Activated CD4-positive, CD25-positive, alpha-beta regulatory T cell treated with anti-CD3 and anti-CD28 coated beads, Interleukin-2, amount 50 U/mL, for 16 hours (primary cell): ENCODE data around the gene OPCML.

ENCODE experiments used
- DNase-seq: peaks from one replicate; pipeline ENCODE4 v3.0.0-alpha.2; 2020; ENCODE audit warnings: low read depth, low spot score

The OPCML gene

DNA sequence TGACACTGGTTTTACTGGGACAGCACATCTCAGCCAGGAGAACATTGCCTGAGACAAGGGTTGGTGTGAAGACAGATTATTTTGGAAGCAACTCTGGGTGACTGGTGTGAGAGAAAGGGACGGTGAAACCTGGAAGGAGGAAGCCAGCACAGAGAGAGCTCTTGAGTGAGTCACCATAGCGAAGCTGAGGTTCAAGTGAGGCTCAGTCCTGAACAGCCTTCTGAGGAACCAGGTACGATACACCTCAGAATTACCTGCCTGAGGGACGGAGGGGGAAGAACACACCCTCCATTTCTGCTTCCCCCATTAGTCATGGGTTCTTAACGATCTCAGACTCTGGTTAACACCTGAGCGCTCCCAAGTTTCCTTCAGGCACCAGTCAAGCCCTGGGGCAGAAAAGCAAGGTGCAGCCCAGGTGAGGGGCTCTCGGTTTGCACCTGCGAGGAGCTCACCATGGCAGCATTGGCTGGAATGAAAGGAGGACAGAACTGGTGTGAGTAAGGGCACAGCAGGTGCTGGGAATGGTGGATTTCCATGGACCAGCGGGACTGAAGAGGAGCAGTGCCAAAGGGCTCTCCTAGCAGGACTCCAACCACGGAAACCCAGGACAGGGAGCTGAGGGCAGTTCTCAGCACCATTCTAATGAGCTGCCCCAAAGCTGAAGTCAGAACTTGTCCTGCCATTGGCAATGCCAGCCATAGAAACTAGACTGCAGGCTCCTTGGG is 459.3 kb downstream of the OPCML start:
- no peak for DNase-seq

DNA sequence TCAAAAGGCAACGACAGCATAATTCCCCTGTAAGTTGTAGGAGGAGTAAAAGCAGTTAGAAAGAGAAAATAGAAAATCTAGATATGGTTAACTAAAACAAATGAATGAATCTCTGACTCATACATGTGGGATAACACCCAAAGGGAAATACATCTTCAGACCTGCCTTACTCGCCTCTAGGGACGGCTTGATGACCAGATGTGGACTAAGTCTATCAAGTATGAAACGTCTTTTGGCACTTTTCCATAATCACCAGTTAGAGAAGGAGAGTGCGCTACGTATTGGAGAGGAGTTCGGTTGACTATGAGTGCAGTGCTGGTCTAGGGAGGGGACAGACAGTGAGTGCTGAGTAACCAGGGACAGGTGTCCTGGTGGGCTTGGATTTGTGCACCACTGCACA is 459.9 kb downstream of the OPCML start:
- DNase-seq = no peak

DNA sequence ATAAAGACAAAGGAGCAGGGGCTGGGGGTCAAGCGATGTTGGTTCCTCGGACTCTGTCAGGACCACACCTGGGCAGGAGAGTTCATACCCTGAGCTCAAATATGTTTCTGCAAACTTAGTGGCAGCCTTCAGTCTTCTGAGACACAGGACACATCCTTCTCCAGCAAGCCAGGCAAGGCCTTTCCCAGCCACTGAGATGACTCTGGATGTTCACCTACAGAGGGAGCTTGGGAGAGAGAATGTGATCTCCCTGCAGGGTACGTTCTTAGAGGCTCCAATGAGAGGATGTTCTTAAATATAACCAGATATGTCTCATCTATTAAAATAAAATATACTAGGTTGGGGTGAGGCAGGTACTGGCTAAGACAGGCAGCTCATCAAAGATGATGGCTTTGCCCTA is 461.5 kb downstream of the OPCML start:
- DNase-seq = no peak

DNA sequence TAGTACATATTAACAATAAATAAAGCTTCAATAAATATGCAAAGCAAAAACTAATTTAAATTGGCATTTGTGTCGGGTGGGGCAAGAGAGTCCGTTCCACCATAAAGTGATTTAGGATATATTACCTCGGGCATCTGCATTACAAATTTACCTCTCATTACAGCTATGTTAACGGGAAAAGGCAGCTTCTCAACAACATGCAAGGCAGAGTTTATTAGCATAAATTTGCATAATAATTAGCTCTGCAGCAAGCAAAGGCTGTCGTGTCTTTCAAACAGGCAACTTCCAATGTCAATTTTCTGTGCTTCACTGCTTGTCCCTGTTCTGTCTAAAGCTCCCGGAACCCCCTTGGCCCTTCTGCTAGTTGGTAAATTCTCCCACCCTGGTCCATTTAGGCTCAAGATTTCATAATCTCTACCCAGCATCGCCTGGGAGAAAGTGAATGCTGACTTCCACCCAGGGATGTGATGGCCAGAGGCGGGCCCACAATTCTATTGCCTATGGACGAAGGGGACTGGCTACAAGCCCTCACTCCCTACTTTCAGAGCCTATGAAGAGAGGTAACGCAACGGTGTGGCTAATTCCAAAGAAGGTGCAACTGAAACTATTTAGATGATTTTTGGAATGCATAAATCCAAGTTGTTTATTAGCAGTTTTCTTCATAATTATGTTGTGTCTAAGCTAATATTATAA is 462.1 kb downstream of the OPCML start:
- DNase-seq = no peak

DNA sequence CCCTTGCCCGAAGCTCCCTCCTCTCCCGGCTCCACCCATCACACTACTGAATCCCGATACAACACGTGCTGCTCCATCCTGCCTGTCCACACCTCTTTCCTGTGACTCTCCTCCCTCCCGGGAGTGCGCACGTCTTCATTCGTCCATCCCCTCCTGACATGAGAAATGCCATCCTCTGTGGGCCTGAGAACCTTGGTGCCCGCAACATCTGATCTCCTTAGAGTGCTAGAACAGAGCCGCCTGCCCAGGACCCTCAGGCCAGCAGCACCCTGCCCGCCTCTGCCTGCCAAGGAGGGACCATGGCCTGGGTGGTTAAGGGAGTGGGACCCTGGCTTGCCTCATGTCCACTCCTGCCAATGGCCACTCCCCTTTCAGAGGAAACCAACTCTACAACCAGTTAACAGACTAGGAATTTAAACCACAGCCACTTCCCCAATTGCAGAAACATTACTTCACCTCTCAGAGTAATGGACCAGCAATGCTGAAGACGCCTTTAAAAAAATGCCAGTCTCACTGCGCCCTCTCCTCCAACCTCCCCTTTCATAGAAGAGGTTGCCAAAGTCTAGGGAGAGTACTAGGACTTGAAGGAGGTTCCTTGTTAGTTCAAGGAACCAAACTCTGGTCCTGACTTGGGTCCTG is 466.3 kb downstream of the OPCML start:
- DNase-seq = no peak

DNA sequence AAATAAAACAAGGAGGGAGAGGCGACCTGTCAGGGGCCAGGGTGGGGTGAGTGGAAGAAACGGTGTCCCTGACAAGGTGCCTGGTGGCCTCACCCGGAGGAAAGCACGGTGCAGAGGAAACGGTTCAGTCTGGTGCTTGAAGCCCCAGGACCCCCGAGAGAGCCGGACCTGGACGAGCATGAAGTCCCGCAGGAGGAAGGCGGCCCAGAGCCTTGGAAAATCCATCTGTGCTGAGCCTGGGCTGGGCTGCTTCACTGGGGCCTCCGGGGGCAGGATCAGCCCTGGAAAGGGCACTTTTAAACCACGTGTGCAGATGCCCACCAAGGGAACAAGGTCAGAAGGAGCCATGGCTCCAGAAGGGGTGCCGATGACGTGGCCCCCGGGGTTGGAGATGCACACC is 467.3 kb downstream of the OPCML start:
- DNase-seq = no peak

DNA sequence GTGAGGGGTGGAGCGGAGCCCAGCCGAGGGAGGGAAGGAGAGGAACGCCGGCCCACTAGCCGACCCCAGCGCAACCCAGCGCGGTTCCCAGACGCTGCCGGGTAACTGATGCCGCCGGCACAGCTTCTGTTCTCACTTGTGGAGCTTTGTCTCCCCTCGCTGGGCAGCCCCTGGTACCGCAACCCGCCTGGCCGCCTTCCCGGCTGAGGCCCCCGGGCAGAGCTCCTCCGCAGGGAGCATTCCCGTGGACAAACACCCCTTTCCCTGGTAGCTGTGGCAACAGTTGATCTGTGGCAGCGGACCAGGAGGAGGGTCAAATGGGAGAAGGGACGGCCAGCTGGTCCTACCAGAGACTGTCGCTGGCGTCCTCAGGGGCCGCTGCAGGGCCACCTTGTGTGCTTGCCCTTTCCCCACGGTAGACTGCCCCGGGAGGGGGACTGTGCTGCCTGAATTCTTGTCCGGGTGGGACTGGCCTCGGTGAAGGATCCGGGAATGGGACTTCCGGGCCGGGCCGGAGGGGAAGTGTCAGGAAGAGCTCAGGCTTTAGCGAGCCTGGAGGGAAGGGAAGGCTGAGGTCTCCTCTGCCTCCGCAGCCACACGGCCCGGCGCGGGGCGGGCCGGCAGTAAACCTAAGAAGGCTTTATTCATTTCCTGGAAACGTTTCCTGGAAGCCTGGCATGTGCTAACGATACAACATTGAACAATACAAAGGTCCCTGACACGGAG is 468.0 kb downstream of the OPCML start:
- DNase-seq = no peak

DNA sequence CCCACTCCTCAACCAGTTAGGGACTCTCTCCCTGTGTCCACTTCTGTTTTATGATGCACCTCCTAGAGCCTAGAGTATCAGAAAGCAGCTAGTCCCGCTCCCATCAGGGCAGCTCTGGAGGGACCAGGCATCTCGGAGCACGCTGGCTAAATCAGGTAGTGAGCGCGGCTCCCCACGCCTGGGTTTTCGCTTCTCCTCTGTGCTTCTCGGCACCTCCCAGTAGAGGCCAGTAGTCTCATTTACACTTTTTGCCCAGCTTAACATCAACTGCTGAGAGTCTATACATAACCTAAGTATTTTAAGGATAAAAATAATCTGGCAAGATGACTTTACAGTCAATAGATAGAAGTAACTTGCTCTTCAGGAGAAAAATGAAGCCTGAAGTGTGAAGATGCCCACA is 473.8 kb downstream of the OPCML start:
- no peak for DNase-seq

DNA sequence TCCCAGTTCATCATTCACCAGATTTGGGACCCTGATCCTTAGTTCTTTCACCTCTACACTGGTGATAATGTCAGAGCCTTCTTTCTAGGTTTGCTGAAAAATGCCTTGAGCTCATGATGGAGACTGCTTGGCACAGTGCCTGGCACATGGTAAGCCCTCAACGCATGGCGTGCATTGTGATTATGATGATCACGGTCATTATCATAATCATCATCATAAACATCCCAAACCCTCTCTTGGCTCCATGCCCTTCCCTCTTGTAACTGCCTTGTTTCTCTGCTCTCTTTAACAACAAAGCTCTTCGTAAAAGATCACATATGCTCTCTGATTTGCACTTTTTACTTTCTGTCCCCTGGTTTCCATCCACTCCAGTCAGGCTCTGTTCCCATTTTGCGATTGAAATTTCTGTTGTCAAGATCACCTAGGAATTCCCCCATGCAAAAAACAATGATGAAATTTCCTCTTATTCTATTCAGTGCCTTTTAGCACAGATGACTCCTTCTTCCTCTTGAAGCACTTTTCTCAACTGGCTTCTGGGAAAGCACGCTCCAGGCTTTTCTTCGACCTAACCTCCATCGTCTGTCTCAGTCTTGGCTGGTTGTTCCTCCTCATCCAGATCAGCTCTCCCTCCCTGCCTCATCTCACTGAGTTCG is 479.1 kb downstream of the OPCML start:
- no peak for DNase-seq

DNA sequence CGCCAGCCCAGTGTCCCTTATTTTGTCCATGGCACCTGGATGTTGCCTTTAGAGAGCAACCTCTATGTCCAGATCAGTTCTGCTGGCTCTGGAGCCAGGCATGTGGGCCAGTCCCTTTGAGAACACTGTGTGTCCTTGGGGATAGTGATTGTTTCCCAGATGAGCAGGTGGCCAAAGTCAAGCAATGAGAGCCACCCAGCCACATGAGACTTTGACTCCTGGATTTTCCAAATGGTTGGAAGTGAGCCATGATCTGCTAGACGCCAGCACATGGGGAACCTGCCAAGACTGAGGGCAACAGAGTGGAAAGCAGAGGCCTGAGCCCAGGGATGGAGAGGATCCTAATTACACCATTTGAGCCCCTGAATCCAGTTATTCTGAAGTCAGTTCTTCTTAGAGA is 479.8 kb downstream of the OPCML start:
- DNase-seq = no peak

DNA sequence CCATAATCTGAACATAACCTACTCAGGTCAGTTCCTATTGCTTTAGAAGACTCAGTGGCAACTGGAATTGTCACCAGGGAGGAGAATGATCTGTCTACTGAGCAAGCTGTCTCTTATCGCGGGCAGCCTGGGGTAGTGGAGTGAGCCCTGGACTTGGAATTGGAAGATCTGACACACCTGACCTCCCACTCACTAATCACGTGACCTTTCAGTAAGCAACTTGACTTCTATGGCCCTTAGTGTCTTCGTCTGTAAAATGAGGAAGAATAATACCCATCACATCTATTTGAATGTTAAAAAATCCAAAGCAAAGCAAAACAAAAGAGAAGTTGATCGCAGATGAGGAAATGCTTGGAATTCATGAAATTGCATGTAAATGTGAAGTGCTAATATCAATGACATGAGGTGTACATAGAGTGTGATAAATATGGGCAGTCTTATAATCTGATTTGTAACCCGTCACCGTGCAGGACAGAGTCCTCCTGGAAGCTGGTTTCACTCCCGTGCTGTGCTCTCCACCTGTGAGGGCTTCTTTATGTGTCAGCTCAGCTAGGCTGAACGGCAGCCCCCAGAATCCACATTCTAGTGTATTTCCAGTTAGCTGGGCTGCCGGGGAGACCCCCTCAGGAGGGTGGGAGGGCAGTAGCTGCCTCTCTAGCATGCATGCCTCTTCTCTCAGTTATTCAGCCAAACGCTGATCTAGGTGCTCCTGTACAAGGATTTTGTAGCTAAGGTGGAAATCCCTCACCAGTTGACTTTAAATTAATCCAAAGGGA is 482.9 kb downstream of the OPCML start:
- no peak for DNase-seq

DNA sequence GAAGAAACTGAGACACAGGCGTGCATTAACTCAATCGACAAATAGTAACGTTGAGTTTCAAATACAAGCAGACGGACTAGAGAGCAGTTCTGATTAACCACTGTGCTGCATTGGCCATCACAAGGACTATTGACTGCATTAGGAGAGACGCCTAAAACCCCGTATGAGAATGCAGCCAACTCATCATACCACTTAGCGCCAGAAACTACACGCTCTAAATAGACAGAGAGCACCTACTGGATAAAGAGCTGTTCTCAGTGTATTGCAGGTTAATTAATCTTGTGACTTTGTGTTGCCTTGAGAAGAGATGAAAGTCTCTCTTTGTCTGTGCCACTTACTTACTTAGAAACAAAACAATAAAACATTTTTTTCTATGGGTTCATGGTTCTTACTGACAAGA is 484.0 kb downstream of the OPCML start:
- no peak for DNase-seq

DNA sequence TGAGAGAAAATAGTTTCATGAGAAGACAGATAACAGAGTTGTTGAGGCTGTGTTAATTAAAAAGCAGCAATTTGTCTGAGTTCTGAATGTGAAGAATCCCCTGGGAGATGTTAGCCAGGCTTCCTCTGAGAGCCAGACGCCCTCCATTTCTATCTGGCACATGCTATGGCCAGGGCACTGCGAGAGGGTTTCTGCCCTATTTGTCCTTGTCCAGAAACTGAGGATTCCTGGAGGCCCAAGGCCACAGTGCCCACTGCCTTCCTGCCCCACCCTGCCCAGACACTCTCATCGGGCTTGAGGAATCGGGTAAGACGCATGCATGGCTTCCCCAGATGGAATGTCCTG is 484.6 kb downstream of the OPCML start:
- no peak for DNase-seq

DNA sequence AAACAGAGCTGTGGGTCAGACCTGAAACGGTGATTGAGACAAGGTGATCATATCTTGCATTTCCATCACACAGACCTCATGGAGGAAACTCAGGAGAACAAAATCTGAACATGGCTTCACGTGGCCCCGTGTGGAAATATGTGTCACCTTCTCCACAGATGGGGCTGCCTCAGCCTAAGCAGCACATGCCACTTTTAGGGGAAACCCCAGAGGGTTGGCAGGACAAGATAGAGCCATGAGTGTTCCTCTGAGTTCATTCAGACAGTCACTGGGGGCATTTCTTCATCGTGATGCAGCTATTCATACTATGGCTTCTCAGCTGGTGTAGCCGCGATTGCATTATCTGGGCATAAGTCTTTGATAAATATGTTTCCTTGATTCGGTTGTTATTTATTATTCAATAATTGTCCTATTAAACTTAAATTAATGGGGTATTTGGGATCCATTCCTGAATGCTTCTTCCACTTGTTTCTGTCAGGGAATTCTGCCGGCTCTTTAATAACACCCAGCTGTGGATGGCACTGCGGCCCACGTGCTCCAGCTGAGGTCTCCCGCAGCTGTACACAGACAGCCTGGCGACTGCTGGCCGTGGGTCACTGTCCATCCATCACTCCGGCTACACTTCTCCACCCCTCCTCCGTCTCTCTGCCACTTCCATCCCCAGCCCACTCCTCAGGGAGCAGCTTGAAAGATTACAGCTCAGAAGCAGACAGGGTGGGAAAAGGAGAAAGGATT is 485.1 kb downstream of the OPCML start:
- DNase-seq = no peak

DNA sequence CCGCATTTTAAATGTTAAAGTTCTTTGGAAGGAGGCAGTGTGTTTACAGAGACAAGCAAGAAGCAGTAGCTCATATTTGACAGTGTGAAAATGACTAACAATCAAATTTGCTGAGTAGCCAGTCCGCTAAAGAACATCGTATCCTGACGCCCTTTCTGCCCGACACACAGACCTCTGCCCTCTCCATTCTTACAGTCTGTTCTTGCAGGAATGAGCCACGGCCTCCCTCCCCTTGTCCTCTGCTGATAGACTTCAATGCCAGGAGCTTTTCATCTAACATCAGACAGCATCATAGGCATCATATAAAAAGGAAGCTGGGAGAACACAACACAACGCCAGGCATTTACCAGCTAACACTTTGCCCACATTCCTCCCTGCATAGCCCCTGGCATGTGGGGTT is 486.0 kb downstream of the OPCML start:
- no peak for DNase-seq

DNA sequence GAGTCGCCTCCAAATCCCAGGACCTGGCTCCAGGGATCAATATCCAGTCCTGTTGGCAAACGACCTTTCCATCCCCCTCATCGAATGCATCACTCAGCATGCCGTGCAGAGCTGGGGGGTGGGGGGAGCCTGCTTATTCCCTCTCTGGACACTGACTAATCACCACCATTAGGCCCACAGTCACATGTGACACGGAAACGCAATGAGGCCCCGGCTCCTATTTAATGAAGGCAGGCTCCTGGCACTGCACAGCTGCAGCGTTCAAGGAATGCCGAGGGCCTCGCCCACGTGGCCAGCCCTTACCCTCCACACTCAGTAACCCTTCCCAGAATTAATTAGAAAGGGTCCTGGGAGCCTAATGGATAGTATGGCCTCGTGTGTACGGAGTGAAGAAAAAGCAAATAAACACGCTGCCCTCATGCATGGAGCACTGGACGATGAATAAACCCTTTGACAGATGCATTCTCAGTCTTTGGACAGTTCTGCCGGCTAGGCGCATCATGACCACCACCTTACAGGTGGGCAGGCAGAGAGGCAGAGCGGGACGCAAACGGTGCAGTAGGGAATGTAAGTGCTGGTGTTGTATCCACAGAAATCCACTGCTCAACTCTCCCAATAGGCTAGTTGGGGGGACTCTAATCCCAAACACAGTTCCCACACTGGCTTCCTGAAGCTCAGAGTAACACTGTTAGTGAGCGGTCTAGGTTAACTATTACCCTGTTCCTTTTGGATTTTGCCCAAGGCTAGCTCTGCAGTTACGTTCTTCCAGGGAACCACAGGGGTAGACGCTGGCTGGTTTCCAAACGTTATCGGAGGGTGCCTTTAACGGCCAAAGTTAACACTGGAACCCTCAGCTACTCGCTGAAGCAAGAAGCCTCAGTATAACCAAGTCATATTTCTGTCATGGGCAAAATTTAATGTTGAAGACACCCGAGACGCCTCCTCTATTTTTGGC is 490.1 kb downstream of the OPCML start:
- no peak for DNase-seq

DNA sequence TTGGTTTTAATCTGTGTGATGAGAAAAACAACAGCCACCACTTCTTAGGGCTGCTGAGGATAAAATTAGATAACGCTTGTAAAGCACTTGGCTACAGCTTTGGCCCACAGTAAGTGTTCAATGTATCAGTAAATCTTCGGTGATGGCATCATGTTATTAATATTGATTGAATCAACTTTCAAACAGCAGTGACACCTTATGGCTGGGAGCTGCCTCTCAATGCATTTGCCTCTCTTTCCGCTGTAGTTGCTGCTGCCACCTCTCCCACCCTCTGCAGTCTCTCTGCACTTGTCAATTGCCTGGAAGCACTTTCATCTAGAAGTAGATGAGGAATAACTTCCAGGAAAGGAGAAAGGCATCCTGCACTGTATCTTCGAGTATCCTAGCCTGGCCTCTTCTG is 491.1 kb downstream of the OPCML start:
- no peak for DNase-seq

DNA sequence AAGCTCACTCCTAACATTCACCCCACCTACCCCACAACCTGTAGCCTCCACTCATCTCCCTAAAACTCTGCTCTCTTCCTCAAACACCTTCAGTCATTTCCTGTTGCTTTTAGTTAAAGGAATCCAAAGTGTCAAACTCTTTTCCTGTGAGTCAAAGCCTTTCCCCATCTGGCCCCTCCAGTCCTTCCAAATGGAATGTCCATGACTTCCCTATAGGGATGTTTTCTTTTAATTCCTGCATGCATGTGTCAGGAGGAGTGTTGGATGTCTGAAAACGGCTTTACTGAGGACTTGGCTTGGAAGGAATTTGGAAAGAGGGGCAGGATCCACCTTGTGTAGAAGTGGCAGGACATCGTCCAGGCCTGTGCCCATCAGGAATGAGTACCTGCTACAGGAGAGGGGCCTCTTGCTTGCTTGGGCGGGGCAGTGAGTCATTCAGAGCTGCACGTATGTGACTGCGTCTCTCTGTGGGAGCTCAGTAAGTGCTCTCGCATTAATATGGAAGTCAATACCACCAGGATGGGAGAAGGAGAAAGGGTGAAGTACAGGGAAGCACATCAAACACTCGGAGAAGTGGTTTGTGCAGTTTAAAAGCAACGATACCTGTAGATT is 491.9 kb downstream of the OPCML start:
- DNase-seq = no peak

DNA sequence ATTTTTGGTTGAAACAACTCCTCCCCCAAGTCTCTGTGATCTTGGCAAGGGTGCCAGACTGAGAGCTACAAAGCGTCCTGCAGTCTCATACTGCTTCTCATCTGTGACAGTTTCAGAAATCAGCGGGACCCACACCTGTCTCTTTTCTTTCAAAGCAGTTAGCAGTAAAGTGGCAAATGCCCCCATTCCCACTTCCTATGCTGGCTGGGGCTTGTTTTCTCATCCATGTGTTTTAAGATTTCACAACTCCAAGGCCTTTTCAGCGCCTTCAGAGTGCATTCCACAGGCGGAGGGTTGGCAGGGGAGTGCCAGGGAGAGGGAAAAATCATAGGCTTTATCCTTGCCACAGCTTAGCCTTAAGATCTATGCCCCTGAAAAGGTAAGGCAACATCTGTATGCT is 493.5 kb downstream of the OPCML start:
- DNase-seq = no peak
